ENCODE measurements around the gene MMAB.

The MMAB gene

GRCh38 chr12:109581856-109582255 is 8.6 kb upstream of the MMAB start:
- no peak for DNase-seq

GRCh38 chr12:109581334-109581691 is 8.0 kb upstream of the MMAB start:
- DNase-seq, result no peak

DNA sequence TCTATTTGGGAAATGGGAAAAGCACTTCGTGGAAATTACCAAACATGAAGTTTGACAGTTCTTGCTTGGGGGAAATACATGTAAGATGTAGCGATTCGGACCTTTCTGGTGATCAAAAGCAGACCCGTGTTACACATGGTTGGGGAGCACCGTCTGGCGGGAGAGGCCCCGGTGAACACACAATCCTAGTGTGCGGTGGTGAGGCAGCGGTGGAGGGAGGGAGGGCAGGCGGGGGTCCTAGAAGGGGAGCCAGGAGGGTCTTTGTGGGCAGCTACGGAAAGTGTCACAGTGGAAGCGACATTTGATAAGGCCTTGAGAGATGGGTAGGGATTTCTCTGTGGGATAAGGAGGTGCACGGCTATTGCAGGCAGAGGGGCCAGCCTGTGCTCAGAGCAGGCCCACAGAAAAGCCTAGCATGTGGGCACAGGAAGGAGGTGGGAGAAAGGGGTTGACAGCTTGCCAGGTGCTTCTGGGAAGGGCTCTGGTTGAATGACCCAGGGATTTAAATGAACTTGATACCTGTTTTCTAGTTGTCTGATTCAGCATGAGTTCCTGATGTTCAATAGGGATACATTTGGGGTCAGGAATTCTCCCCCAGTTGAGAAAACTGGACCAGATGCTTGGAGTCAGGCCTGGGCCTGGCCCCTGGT is 7.5 kb upstream of the MMAB start:
- no peak for DNase-seq

DNA sequence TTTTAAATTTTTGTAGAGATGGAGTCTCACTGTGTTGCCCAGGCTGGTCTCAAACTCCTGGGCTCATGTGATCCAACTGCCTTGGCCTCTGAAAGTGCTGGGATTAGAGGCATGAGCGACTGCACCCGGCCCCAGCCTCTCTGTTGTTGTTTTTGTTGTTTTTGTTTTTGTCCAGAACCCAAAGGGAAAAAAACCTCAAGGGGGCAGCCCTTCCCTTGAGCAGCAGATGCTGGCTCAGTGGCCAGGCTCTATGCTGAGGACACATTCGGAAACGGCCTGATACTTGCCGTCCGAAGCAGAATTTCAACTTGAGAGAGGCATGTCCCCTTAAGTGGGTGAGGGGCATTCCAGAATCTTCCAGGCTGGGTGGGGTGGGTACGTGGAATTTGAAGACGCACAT is 7.0 kb upstream of the MMAB start:
- DNase-seq, result no peak

GRCh38 chr12:109579639-109580038 is 6.3 kb upstream of the MMAB start:
- no peak for DNase-seq

- no peak for DNase-seq
Measured at GRCh38 chr12:109578330-109578927, 5.1 kb upstream of the MMAB start.

DNA sequence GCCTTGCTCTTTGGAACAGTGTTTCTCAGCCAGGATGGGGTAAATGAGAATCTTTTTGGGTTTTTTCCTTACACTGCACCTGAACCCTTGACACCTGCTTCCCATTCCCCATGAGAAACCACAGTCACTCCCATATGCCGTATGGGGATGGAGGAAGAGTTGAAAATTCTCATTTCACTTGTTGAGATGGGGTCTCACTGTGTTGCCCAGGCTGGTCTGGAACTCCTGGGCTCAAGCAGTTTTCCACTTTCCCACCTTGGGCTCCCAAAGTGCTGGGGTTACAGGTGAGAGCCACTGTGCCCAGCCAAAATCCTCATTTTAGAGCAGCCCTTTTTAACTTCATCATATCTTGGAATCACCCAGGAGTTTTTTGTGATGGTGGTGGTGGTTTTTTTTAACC is 4.0 kb upstream of the MMAB start:
- no peak for DNase-seq

- DNase-seq, result no peak
Measured at GRCh38 chr12:109575683-109576082, 2.4 kb upstream of the MMAB start.

DNA sequence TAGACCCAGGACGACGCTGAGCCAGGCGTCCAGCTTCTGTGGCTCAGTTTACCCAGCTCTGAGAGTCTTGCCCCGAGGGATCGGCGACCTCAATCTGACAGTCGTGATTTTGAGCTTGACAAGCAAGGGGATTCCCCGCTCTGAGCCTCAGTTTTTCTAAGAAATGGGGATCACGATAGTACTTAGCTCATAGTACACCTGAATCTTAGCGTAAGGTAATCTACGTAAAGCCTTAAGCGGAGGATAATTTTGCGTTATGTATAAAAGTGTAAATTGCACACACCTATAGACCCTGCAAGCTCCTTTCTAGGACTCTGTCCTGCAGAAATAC is 575 bp upstream of the MMAB start:
- no peak for DNase-seq

- DNase-seq, result no peak
Measured at GRCh38 chr12:109572506-109572845, 828 bp downstream of the MMAB start.

DNA sequence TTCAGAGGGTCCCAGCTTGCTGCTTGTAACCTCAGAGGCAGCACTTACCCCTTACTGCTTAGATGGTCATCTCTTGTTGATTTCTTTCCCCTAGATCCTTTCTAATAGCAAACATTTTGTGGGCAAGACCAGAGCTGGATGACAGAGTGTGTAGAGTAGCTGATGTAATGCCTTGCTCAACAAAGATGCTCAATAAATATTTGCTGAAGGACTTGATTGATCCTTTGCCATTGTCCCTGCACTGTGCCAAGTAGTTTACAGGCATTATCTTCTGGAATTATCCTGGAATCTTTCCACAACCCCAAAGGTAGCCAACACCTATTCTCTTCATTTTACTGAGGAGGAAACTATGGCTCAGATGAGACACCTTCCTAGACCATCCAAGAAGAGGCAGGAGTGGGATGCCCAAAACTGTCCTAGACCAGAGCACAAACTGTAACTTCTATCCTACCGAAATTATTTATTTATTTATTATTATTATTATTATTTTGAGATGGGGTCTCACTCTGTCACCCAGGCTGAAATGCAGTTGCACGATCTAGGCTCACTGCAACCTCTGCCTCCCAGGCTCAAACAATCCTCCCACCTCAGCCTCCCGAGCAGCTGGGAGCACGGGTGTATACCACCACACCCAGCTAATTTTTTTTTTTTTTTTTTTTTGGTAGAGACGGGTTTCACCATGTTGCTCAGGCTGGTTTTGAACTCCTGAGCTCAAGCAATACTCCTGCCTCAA is 1.4 kb downstream of the MMAB start:
- no peak for DNase-seq

DNA sequence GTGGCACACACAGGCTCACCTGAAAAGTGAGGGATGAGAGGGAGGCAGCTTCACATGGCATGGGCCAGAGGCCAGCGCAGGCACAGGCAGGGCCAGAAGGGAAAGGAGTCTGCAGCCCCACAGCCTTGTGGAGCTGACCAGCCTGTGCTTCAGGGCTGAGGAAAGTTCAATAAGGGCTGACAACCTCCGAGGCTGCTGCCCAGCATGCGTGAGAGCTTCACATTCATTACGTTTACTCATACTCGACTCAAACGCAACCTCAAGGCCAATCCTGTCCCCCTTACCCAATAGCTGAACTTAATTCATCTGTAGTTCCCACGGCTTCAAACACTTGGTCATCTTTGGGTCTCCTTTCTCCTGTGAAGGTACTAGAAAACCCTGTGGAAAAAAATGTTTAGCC is 4.8 kb downstream of the MMAB start:
- no peak for DNase-seq

DNA sequence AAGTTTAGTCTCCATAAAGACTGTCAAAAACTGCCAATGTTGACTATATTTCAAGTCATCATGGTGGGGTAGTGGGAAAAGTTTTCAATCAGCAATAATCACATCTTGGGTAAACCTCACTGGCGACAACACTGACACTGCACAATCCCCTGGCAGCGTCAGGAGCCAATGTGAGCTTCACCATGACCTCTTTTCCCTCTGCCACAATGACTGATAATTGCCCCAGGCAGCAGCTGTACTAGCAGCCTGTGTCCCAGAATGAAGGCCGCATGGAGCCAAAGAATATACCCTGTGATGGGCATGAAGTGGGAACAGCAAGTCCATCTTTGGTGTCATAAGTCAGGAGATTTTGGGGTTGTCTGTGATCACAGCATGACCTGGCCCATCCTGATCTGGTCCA is 5.3 kb downstream of the MMAB start:
- DNase-seq, result no peak

- DNase-seq, result no peak
Measured at GRCh38 chr12:109567296-109567695, 6.0 kb downstream of the MMAB start.

GRCh38 chr12:109566424-109566823 is 6.9 kb downstream of the MMAB start:
- no peak for DNase-seq

- no peak for DNase-seq
Measured at GRCh38 chr12:109563291-109564284, 9.7 kb downstream of the MMAB start.

DNA sequence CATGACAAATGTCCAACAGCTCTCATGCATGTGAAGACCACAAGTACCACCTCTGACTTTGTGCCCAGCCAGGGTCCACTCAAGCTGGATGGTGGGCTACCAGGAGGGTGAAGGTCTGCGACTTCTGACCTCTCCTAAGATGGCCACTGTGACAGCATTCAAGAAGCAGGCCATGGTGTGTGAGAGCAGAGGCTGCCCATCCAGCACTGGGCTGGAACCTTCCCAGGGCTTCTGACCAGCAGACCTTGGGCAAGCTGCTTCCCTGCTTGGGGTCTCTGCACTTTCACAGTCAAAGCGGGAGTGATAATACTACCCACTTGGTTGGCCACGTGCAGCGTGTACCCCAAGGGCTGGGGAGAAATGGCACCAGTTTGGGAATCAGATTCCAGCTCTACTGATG is 10.4 kb downstream of the MMAB start:
- no peak for DNase-seq

DNA sequence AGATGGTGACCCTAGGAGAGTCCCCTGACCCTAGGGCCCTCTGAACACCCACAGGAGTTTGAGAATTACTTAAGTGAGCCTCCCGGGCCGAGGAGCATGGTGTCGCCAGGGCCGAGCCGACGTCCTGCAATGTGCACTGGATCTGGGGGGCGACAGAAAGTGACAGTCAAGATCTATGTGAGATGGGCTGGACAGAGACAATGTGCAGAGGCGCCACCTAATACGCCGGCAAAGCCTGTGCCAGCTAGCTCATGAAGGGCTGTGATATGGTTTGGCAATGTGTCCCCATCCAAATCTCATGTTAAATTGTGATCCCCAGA is 11.6 kb downstream of the MMAB start:
- no peak for DNase-seq

GRCh38 chr12:109560867-109561710 is 12.2 kb downstream of the MMAB start:
- DNase-seq, result no peak

DNA sequence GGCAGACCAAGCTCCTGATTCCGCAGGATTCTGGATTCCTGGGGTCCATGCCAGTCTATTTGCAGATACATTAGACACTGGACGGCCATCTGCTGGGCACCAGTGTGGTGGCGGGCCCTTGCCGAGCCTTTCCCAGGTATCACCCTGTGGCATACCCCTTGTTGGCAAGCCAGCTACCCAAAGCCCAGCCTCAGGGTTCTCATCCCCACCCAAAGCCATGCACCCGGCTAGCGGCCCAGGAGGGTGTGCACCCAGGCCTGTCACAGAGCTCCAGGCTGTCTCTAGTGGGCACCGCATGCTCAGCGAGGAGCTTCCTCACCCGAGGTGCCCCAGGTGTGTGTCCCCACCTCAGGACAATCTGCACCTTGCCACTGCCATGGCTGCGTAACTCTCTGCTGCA is 13.7 kb downstream of the MMAB start:
- DNase-seq, result no peak

- DNase-seq, result no peak
Measured at GRCh38 chr12:109559200-109559505, 14.2 kb downstream of the MMAB start.

GRCh38 chr12:109558374-109559199 is 14.7 kb downstream of the MMAB start:
- DNase-seq, result no peak
